Testis (tissue), 3 donors: ENCODE data around the gene SUSD2. TPM values are rescaled to one million over a fixed set of nuclear protein-coding genes. Genes with fewer than 3 reads are reported as not detected.

ENCODE experiments used
- DNase-seq: peaks from one replicate; pipeline ENCODE4 v3.0.0-alpha.2; 2019
- H3K27ac ChIP-seq, 2 donors: fragments of 200-600 bp; sonication (generic); one replicate each; pipeline ENCODE4 v1.5.1; 2019
- H3K27me3 ChIP-seq: fragments of 200-600 bp; sonication (generic); one replicate; pipeline ENCODE4 v1.5.1; 2019
- H3K36me3 ChIP-seq: fragments of 200-600 bp; sonication (generic); one replicate; pipeline ENCODE4 v1.5.1; 2017; ENCODE audit warnings: low read depth; ENCODE audit errors: missing control alignments
- H3K4me1 ChIP-seq: fragments of 200-600 bp; sonication (generic); one replicate; pipeline ENCODE4 v1.5.1; 2019
- H3K4me3 ChIP-seq, 2 donors: fragments of 200-600 bp; sonication (generic); one replicate each; pipeline ENCODE4 v1.5.1; 2017 to 2019
- H3K9me3 ChIP-seq: fragments of 200-600 bp; sonication (generic); one replicate; pipeline ENCODE4 v1.5.1; 2017
- CTCF ChIP-seq, 3 experiments: fragments of 450-650 bp in 2 of 3; fragments of 200-600 bp in 1 of 3; sonication (generic) in 1 of 3; IDR thresholded peaks; one replicate each; pipeline ENCODE4 v1.5.1; 2016 to 2019; ENCODE audit warnings: antibody characterized with exemption in 3 of 3, mild to moderate bottlenecking in 2 of 3, moderate library complexity in 1 of 3
- POLR2A ChIP-seq: fragments of 450-650 bp; IDR thresholded peaks from one replicate; pipeline ENCODE4 v1.6.1; 2017; ENCODE audit warnings: antibody characterized with exemption, mild to moderate bottlenecking, moderate library complexity
- WGBS, 2 donors: methylation state at CpG; one replicate each; pipeline ENCODE4 v1.1.5; 2018; 5-methylcytosine and 5-hydroxymethylcytosine counted together
- intact Hi-C: fragments of 100-400 bp; cut with DNase I; formaldehyde crosslinking; loops from one replicate; pipeline ENCODE4 v1.15.1; 2023; ENCODE audit warnings: low total_unique reads
- polyA plus RNA-seq: library from polyadenylated mRNA; stranded (reverse); fragments of 350-450 nt; fragmentation: Illumina TruSeq; extraction: RNeasy Lipid Tissue Mini Kit (QIAGEN cat#74804); gene quantifications from one replicate; pipeline ENCODE4 v1.2.3, GENCODE V29; 2014; ENCODE audit warnings: low read depth, low replicate concordance; ENCODE audit not compliant: insufficient read depth
- total RNA-seq, 2 donors: library from RNA; depleted of rRNA; stranded (reverse); fragments of >200 nt; gene quantifications; one replicate each; pipeline ENCODE4 v1.2.3, GENCODE V29; 2016

SUSD2 gene
- total and polyA plus RNA-seq, 3 donors from 2014 or later = 5.3 to 11.9 (median 5.7) TPM

DNA sequence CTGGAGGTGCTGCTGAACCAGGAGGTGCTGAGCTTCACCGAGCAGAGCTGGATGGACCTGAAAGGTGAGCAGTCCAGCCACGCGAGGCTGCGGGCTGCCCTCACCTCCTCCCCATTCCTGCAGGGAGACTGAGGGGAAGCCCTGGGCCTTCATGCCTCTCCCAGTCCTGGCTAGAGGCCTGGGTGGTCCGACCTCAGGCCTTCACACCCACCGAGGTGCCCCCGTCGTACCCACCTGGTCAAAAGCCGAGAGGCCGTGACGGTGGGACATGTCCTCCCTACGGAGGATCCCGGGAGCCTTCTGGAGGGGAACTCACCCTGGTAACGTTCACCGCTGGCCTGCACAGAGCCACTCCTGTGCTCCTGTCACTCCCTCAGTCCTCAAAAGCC lies 5.1 kb downstream of the SUSD2 start:
- 92 to 93% methylated on average over 9 to 15 of the region's 15 CpGs for WGBS, 2 donors
- H3K27me3 ChIP-seq = no peaks in the 10 kb centered on the region
- no peak overlapping the region for H3K27ac ChIP-seq
- peaks cover 11% of the 10 kb centered on the region for H3K4me1 ChIP-seq
- intact Hi-C loops = no loop called here
- no peak for DNase-seq
- H3K36me3 ChIP-seq = no peaks in the 10 kb centered on the region
- no peak overlapping the region for H3K4me3 ChIP-seq
- TF ChIP-seq POLR2A (no peak), CTCF (IDR thresholded peaks at IDR 0.05) (no peak)
- no peaks in the 10 kb centered on the region for H3K9me3 ChIP-seq

GRCh38 chr22:24186892-24187670 lies 5.8 kb downstream of the SUSD2 start:
- TF ChIP-seq CTCF (IDR thresholded peaks at IDR 0.05) (no peak), POLR2A (no peak)
- Histone ChIP-seq H3K27me3 (no peaks in the 10 kb centered on the region), H3K9me3 (no peaks in the 10 kb centered on the region), H3K4me3 (no peak overlapping the region), H3K4me1 (peaks cover 11% of the 10 kb centered on the region), H3K36me3 (no peaks in the 10 kb centered on the region), H3K27ac (no peak overlapping the region)
- 78 to 90% methylated on average over 9 to 33 of the region's 34 CpGs for WGBS, 2 donors
- intact Hi-C loops = no loop called here
- DNase-seq = no peak

DNA sequence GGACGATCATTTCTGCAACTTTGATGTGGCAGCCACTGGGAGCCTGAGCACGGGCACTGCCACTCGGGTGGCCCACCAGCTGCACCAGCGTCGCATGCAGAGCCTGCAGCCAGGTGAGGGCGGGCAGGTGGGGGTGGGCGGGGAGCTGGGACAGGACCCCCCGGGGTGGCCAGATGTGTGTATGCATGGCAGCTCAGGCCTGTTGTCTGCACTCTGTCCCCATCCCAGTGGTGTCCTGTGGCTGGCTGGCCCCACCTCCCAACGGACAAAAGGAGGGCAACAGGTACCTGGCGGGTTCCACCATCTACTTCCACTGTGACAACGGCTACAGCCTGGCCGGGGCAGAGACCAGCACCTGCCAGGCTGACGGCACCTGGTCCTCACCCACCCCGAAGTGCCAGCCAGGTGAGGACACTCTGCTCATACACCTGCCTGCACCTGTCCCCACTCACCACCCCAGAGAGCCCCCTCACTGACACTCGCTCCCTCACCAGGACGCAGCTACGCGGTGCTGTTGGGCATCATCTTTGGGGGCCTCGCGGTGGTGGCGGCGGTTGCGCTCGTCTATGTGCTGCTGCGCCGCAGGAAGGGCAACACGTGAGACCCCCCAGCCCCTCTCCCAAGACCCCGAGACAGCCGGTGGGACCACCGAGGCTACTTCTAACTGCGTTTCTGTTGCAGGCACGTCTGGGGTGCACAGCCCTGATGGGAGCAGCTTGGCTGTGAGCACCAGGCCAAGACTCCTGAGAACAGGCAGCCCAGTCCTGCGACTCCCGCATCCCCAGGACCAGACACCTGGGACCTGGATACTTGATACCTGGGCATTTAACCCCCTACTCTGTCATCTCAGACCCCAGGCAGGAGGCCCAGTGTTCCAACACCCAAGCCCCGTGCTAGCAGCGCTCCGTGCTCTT lies 6.7 kb downstream of the SUSD2 start:
- DNase-seq = no peak
- WGBS, 2 donors = 93 to 94% methylated on average over 24 to 37 of the region's 37 CpGs
- no peaks in the 10 kb centered on the region for H3K27me3 ChIP-seq
- H3K4me1 ChIP-seq = peaks cover 11% of the 10 kb centered on the region
- H3K4me3 ChIP-seq = no peak overlapping the region
- no peaks in the 10 kb centered on the region for H3K9me3 ChIP-seq
- H3K27ac ChIP-seq = no peak overlapping the region
- no peaks in the 10 kb centered on the region for H3K36me3 ChIP-seq
- no peak for TF ChIP-seq POLR2A
- TF ChIP-seq CTCF (IDR thresholded peaks at IDR 0.05) = no peak
- intact Hi-C loops = no loop called here

DNA sequence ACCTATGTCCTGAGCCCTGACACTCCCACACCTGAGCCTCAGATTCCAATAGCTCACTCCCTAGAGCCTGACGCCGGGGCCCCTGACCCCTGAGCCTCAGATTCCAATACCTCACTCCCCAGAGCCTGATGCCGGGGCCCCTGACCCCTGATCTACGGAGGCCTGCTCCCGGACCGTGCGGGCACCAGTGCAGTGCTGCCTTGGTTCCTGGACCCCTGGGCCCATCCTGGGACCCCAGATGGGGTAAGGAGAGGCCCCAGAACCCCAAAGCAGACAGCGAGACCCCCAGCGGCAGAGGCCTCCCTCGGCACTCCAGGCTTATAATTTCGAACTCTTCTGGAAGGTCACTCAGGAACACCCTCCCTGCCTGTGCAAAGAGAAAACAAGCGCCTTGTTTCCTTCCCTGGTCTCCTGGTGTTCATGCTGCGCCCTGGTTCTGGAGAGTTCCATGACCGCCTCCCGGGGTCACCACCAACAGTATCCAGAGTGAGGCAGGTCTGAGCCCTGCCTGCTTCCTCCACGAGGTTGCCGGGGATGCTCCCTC lies 7.5 kb downstream of the SUSD2 start:
- no peaks in the 10 kb centered on the region for H3K36me3 ChIP-seq
- DNase-seq = no peak
- no peak overlapping the region for H3K27ac ChIP-seq
- H3K4me3 ChIP-seq = no peak overlapping the region
- WGBS, 2 donors = 79 to 98% methylated on average over 9 to 17 of the region's 17 CpGs
- intact Hi-C loops = no loop called here
- peaks cover 11% of the 10 kb centered on the region for H3K4me1 ChIP-seq
- TF ChIP-seq CTCF (IDR thresholded peaks at IDR 0.05) (no peak), POLR2A (no peak)
- H3K9me3 ChIP-seq = no peaks in the 10 kb centered on the region
- no peaks in the 10 kb centered on the region for H3K27me3 ChIP-seq
